ENCODE measurements around the gene RNF111.

The RNF111 gene

DNA sequence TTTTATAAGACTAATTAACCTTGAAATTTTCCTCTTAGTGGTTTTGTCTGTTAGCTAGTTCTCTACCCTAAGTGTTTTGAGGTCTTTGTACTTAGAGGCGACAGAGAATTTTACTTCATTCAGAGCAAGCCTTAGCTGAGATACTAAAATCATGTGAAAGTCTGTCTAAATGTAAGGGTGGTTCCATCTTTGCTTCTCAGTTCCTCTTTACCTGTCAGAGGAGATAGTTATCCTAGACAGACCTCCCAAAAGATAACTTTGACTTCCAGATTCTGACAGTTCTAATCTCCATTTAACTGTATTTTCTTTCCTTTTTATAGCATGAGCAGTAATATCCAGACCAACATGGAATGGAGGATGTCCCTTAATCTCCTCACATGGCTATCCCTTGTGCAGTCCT, 34.7 kb downstream of the RNF111 start:
- peaks cover 15% of the 10 kb centered on the region for H3K36me3 ChIP-seq (ENCODE audit: control insufficient read depth, insufficient read depth, low read length)
- no peaks in the 10 kb centered on the region for H3K4me1 ChIP-seq (ENCODE audit: control insufficient read depth, insufficient read depth, low read length, poor library complexity, severe bottlenecking)
- WGBS, 2 experiments (ENCODE audit: insufficient coverage in 2 of 2): no CpG with 5 or more reads among the region's 1 CpG
- H3K9me3 ChIP-seq (ENCODE audit: control insufficient read depth, low read length): no peaks in the 10 kb centered on the region
- no peak overlapping the region for H3K27ac ChIP-seq (ENCODE audit: low read depth, low read length, severe bottlenecking)
- no peak overlapping the region for H3K4me3 ChIP-seq (ENCODE audit: extremely low read depth, insufficient read depth, low read length, poor library complexity, severe bottlenecking)

DNA sequence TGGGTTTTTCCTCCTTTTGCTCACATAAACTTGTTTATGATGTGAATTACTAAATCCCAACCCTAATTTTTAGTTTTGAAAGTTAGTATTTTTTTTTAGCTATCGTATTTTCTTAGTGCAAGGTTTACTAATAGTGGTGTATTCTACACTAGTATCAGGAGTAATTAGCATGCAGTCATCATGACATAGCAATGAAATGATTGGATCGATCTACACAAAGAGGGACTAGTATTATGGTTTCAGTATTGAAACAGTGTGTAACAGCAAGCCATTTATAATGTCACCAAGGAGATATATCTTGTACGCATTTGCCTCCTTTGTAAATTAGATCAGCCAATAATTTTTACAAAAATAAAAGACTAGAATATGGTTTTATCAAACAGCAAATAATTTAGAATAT, 38.7 kb downstream of the RNF111 start:
- Histone ChIP-seq H3K36me3 (ENCODE audit: control insufficient read depth, insufficient read depth, low read length) (peaks cover 15% of the 10 kb centered on the region), H3K27ac (ENCODE audit: low read depth, low read length, severe bottlenecking) (no peak overlapping the region), H3K9me3 (ENCODE audit: control insufficient read depth, low read length) (no peaks in the 10 kb centered on the region), H3K4me3 (ENCODE audit: extremely low read depth, insufficient read depth, low read length, poor library complexity, severe bottlenecking) (no peak overlapping the region), H3K4me1 (ENCODE audit: control insufficient read depth, insufficient read depth, low read length, poor library complexity, severe bottlenecking) (no peaks in the 10 kb centered on the region)
- no CpG with 5 or more reads among the region's 3 CpGs for WGBS, 2 experiments (ENCODE audit: insufficient coverage in 2 of 2)

DNA sequence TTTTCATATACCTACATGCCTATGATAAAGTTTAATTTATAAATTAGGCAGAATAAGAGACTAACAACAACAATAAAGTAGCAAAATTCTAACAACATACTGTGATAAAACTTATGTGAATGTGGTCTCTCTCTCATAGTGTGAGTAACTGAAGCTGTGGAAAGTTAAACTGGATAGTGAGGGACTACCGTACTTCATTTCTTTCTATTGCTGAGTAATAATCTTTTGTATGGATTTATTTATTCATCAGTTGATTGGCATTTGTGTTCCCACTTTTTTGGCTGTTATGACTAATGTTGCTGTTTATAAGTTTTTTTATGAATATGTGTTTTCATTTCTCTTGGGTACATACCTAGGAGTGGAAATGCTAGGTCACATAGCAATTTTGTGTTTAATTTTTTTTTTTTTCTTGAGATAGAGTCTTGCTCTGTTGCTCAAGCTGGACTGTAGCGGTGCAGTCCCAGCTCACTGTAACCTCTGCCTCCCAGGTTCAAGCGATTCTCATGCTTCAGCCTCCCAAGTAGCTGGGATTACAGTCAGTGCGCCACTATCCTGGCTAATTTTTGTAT, 41.0 kb downstream of the RNF111 start:
- no peak overlapping the region for H3K27ac ChIP-seq (ENCODE audit: low read depth, low read length, severe bottlenecking)
- WGBS, 2 experiments (ENCODE audit: insufficient coverage in 2 of 2): 97 to 100% methylated on average over 1 to 3 of the region's 4 CpGs
- H3K4me3 ChIP-seq (ENCODE audit: extremely low read depth, insufficient read depth, low read length, poor library complexity, severe bottlenecking): no peak overlapping the region
- H3K36me3 ChIP-seq (ENCODE audit: control insufficient read depth, insufficient read depth, low read length): peaks cover 25% of the 10 kb centered on the region
- no peaks in the 10 kb centered on the region for H3K9me3 ChIP-seq (ENCODE audit: control insufficient read depth, low read length)
- H3K4me1 ChIP-seq (ENCODE audit: control insufficient read depth, insufficient read depth, low read length, poor library complexity, severe bottlenecking): no peaks in the 10 kb centered on the region

DNA sequence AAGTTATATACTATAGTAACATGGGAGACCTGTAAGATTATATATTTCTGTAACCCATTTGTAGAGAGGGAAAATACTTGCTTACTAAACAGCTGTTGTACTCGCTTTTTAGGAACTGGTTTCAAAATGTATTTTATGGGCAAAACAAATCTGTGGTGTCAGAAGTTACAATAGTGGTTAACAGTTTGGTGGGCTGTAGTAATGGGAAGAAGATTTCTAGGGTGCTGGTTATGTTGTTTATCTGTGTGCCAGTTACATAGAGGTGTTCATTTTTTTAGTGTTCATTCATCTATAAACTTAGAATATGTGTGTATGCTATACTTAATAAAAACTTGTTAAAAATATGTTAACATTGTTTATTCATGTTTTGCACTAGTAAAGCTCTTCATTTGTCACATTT, 42.1 kb downstream of the RNF111 start:
- H3K36me3 ChIP-seq (ENCODE audit: control insufficient read depth, insufficient read depth, low read length): peaks cover 26% of the 10 kb centered on the region
- 86 to 100% methylated on average over 1 of the region's 1 CpG for WGBS, 2 experiments (ENCODE audit: insufficient coverage in 2 of 2)
- no peak overlapping the region for H3K4me3 ChIP-seq (ENCODE audit: extremely low read depth, insufficient read depth, low read length, poor library complexity, severe bottlenecking)
- H3K9me3 ChIP-seq (ENCODE audit: control insufficient read depth, low read length): no peaks in the 10 kb centered on the region
- no peaks in the 10 kb centered on the region for H3K4me1 ChIP-seq (ENCODE audit: control insufficient read depth, insufficient read depth, low read length, poor library complexity, severe bottlenecking)
- no peak overlapping the region for H3K27ac ChIP-seq (ENCODE audit: low read depth, low read length, severe bottlenecking)

DNA sequence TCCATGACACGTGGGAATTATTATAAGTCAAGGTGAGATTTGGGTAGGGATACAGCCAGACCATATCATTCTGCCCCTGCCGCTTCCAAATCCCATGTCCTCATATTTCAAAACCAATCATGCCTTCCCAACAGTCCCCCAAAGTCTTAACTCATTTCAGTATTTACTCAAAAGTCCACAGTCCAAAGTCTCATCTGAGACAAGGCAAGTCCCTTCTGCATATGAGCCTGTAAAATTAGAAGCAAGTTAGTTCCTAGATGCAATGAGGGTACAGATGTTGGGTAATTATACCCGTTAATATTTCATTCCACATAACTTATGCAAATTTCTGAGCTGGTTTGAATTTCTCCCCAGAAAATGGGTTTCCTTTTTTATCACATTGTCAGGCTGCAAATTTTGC, 47.7 kb downstream of the RNF111 start:
- Histone ChIP-seq H3K36me3 (ENCODE audit: control insufficient read depth, insufficient read depth, low read length) (peaks cover 58% of the 10 kb centered on the region), H3K4me3 (ENCODE audit: extremely low read depth, insufficient read depth, low read length, poor library complexity, severe bottlenecking) (no peak overlapping the region), H3K27ac (ENCODE audit: low read depth, low read length, severe bottlenecking) (no peak overlapping the region), H3K4me1 (ENCODE audit: control insufficient read depth, insufficient read depth, low read length, poor library complexity, severe bottlenecking) (no peaks in the 10 kb centered on the region), H3K9me3 (ENCODE audit: control insufficient read depth, low read length) (no peaks in the 10 kb centered on the region)
- 100% methylated on average over 1 to 2 of the region's 3 CpGs for whole genome bisulfite sequencing, 2 experiments (ENCODE audit: insufficient coverage in 2 of 2)

DNA sequence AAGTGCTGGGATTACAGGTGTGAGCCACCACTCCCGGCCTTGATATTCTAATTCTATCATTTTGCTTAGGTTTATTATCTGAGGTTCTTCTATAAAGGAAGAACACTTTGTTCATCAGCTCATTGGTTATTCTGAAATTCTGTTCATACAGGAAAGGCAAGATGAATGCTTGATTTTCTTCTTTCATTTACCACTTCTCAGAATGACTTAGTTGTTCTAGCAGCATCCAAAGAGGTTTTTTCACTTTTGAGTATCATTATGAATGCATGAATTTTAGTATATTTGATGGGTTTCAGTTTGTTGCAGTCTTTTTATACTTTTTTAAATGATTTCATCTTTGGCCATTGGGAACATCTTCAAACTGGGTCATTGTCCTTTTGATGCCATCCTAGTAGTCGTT, 51.8 kb downstream of the RNF111 start:
- Histone ChIP-seq H3K27ac (ENCODE audit: low read depth, low read length, severe bottlenecking) (no peak overlapping the region), H3K4me3 (ENCODE audit: extremely low read depth, insufficient read depth, low read length, poor library complexity, severe bottlenecking) (no peak overlapping the region), H3K36me3 (ENCODE audit: control insufficient read depth, insufficient read depth, low read length) (peaks cover 31% of the 10 kb centered on the region), H3K4me1 (ENCODE audit: control insufficient read depth, insufficient read depth, low read length, poor library complexity, severe bottlenecking) (no peaks in the 10 kb centered on the region), H3K9me3 (ENCODE audit: control insufficient read depth, low read length) (no peaks in the 10 kb centered on the region)
- 94% methylated on average over 2 of the region's 2 CpGs; no CpG with 5 or more reads in 1 of the 2 experiments for WGBS, 2 experiments (ENCODE audit: insufficient coverage in 2 of 2)

DNA sequence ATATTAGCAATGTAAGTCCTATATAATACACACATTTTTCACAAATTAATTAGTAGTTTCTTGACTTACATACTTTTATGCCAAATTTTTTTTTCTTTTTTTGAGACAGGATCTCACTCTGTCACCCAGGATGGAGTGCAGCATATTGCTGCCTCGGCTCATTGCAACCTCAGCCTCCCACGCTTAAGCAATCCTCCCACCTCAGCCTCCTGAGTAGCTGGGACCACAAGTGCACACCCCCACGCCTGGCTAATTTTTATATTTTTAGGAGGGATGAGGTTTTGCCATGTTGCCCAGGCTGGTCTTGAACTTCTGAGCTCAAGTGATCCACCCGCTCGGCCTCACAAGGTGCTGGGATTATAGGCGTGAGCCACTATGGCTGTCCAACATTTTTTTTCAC, 54.6 kb downstream of the RNF111 start:
- peaks cover 12% of the 10 kb centered on the region for H3K36me3 ChIP-seq (ENCODE audit: control insufficient read depth, insufficient read depth, low read length)

DNA sequence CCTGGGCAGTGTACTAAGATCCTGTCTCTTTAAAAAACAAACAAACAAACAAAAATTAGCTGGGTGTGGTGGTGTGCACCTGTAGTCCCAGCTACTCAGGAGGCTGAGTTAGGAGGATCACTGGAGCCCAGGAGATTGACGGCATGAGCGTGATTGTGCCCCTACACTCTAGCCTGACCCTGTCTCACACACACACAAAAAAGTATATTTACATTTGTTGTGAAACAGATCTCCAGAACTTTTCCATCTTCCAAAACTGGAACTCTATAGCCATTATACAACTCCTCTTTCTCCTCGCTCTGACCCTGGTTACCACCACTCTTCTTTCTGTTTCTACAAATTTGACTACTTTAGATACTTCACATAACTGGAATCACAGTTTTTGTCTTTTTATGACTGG, 61.4 kb downstream of the RNF111 start:
- WGBS, 2 experiments (ENCODE audit: insufficient coverage in 2 of 2): 75 to 100% methylated on average over 1 of the region's 3 CpGs
- Histone ChIP-seq H3K9me3 (ENCODE audit: control insufficient read depth, low read length) (no peaks in the 10 kb centered on the region), H3K4me3 (ENCODE audit: extremely low read depth, insufficient read depth, low read length, poor library complexity, severe bottlenecking) (no peak overlapping the region), H3K36me3 (ENCODE audit: control insufficient read depth, insufficient read depth, low read length) (peaks cover 36% of the 10 kb centered on the region), H3K4me1 (ENCODE audit: control insufficient read depth, insufficient read depth, low read length, poor library complexity, severe bottlenecking) (no peaks in the 10 kb centered on the region), H3K27ac (ENCODE audit: low read depth, low read length, severe bottlenecking) (no peak overlapping the region)

More for the DNA sequence above, 54.6 kb downstream of the RNF111 start:
- H3K4me1 ChIP-seq (ENCODE audit: control insufficient read depth, insufficient read depth, low read length, poor library complexity, severe bottlenecking): no peaks in the 10 kb centered on the region
- WGBS, 2 experiments (ENCODE audit: insufficient coverage in 2 of 2): 90 to 94% methylated on average over 3 to 5 of the region's 6 CpGs
- H3K9me3 ChIP-seq (ENCODE audit: control insufficient read depth, low read length): no peaks in the 10 kb centered on the region
- H3K27ac ChIP-seq (ENCODE audit: low read depth, low read length, severe bottlenecking): no peak overlapping the region
- H3K4me3 ChIP-seq (ENCODE audit: extremely low read depth, insufficient read depth, low read length, poor library complexity, severe bottlenecking): no peak overlapping the region

DNA sequence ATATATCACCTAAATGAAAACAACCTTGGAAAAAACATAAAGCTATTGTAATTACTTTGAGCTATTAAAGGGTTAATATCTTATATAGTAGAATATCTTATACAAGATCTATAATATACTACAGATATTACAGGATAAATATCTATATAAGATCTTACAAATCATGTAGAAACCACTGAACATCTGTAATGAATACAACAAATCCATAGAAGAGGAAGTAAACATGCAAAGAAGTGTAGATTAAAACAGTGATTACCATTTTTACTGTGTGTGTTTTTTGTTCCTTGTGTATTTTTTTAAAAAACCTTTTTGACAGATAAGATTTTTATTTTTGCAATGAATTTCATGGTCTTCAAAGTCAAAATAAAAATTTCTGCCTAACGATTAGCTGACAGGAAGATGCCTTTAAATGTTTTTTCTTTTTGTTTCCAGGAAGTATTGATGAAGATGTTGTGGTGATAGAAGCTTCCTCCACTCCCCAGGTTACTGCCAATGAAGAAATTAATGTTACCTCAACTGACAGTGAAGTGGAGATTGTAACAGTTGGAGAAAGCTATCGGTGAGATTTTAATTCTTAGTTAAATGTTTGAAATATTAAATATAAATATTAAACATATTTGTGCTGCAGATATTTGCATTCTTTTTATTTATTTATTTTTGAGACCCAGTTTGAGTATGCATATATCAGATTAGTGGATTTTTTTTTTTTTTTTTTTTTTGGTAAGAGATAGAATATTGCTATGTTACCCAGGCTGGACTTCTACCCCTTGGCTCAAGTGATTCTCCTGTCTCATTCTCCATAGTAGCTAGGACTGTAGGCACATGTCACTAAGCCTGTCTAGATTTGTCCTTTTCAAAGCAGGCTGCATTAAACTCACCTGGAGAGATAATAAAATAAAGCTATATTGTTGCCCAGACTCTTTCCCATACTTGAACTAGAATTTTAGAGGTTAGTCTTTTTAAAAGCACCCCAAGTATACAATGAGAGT, 64.7 kb downstream of the RNF111 start:
- no peaks in the 10 kb centered on the region for H3K9me3 ChIP-seq (ENCODE audit: control insufficient read depth, low read length)
- H3K4me3 ChIP-seq (ENCODE audit: extremely low read depth, insufficient read depth, low read length, poor library complexity, severe bottlenecking): no peak overlapping the region
- WGBS, 2 experiments (ENCODE audit: insufficient coverage in 2 of 2): 80% methylated on average over 1 of the region's 2 CpGs; no CpG with 5 or more reads in 1 of the 2 experiments
- no peak overlapping the region for H3K27ac ChIP-seq (ENCODE audit: low read depth, low read length, severe bottlenecking)
- H3K4me1 ChIP-seq (ENCODE audit: control insufficient read depth, insufficient read depth, low read length, poor library complexity, severe bottlenecking): no peaks in the 10 kb centered on the region
- peaks cover 48% of the 10 kb centered on the region for H3K36me3 ChIP-seq (ENCODE audit: control insufficient read depth, insufficient read depth, low read length)

DNA sequence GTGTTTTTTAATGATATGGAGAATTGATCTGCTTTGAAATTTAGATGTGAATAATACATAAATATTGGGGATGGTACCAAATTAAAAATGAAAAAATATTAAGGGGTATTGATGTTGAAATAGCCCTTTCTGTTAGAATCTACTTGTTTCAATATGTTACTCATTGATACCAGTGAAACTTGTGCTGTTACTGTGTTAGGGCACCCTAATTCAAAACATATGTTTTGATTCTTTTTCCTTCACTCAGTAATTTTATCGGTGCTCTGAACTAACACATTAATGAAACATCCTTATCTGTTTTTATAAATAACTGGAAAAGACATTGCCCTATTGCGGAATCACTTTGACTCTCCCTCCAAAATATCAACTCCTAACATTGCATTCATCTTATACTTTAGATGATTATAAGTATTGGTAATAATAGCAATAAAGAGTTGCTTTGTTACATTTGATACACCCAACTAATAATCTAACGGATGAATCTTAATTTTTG, 65.5 kb downstream of the RNF111 start:
- no CpG with 5 or more reads among the region's 3 CpGs for WGBS, 2 experiments (ENCODE audit: insufficient coverage in 2 of 2)

DNA sequence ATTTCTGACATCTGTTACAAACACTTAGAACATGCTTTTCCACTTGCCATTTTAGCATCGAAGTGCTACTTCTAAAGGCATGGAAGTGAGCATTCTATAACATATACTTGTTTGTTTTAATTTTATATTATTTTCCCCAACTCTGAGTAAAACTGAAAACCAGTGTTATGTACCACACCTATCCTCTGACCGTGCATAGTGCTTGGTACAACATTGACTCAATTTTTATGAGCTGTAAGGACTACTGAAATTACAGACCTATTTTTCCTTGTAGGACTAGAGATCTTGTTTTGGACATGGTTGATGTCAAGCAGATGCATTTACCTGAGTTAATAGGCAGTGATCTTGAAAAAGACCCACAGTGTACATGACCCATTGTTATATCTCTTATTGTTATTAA, 66.0 kb downstream of the RNF111 start:
- Histone ChIP-seq H3K9me3 (ENCODE audit: control insufficient read depth, low read length) (no peaks in the 10 kb centered on the region), H3K27ac (ENCODE audit: low read depth, low read length, severe bottlenecking) (no peak overlapping the region), H3K4me1 (ENCODE audit: control insufficient read depth, insufficient read depth, low read length, poor library complexity, severe bottlenecking) (no peaks in the 10 kb centered on the region), H3K36me3 (ENCODE audit: control insufficient read depth, insufficient read depth, low read length) (peaks cover 57% of the 10 kb centered on the region), H3K4me3 (ENCODE audit: extremely low read depth, insufficient read depth, low read length, poor library complexity, severe bottlenecking) (no peak overlapping the region)
- WGBS, 2 experiments (ENCODE audit: insufficient coverage in 2 of 2): no CpG with 5 or more reads among the region's 2 CpGs

More for the DNA sequence above, 65.5 kb downstream of the RNF111 start:
- Histone ChIP-seq H3K9me3 (ENCODE audit: control insufficient read depth, low read length) (no peaks in the 10 kb centered on the region), H3K4me1 (ENCODE audit: control insufficient read depth, insufficient read depth, low read length, poor library complexity, severe bottlenecking) (no peaks in the 10 kb centered on the region), H3K27ac (ENCODE audit: low read depth, low read length, severe bottlenecking) (no peak overlapping the region), H3K4me3 (ENCODE audit: extremely low read depth, insufficient read depth, low read length, poor library complexity, severe bottlenecking) (no peak overlapping the region), H3K36me3 (ENCODE audit: control insufficient read depth, insufficient read depth, low read length) (peaks cover 52% of the 10 kb centered on the region)
